HG02973 (cell line): ENCODE data around the gene BCL7A.
A peak's percentile ranks its signal among the peaks of the same experiment; 100 is the strongest.

ENCODE experiments used
- ATAC-seq: cut with Tn5 transposase; IDR thresholded peaks from one replicate; pipeline ENCODE4 v1.9.1; 2021; ENCODE audit warnings: moderate library complexity; ENCODE audit not compliant: unreplicated experiment

BCL7A gene

GRCh38 chr12:122073815-122074214, 52.1 kb downstream of the BCL7A start:
- ATAC-seq: no peak

DNA sequence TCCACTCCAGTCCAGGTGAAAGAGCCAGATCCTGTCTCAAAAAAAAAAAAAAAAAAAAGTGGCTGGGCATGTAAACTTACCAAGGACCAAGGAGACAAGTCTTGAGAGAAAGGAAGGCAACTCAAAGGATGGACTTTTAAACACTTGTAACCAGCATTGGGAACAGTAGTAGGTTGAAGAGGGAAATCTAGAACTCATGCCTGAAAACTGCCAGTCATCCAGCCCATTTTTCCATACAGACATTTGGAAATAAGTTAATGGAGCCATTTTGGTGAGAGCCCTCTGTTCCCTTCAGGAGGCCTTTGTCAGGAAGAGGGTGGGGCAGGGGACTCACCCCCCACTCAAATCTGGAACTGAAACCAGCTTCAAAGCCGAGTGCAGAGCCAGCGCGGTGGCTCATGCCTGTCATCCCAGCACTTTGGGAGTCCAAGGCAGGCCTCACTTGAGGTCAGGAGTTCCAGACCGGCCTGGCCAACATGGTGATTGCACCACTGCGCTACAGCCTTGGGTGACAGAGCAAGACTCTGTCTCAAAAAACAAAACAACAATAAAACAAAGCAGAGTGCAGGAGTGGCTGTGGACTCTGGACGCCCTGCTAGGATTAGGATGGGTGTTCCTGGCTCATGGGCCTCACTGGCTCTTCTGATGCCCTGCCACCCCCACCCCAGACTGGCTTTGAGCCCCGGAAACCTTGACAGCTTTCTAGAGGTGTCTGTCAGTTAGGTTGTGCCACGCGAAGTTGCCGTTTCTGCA, 55.2 kb downstream of the BCL7A start:
- no peak for ATAC-seq

DNA sequence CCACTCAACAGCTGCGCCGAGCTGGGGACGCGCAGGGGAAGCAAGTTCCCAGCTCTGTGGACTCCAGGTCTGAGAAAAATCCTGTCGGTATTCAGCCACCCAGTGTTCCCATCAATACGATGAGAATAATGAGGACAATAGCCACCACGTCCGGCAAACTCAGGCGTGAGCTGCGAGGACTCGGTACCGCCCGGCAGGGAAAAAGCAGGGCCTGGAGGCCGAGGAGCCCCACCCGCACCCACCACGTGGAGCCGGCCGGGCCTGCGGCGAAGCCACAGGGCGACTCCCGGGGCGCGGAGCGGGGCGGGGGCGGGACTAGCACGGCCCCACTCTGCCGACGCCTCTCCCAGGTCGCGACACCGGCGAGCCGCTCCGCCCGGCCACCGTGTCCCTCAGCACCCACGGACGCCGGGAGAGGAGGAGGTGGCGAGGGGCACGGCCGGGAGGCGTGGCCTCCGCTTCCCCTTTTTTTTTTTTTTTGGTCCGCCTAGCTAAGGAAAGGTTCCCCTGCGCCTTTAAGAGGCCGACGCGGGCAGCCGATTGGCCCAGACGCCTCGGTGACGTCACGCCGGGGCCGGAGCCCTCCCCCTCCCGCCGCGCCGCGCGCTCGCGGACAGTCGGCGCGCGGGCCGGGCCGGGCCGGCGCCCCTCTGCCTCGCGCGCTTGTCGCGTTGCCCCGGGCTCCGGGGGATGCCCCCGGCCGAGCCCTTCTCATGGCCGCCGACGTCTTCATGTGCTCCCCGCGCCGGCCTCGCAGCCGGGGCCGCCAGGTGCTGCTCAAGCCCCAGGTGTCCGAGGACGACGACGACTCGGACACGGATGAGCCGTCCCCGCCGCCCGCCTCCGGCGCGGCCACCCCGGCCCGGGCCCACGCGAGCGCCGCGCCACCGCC, 56.7 kb downstream of the BCL7A start, which contains the start of gene MLXIP:
Gene MLXIP, plus strand, starts transcription at position 616 of the 892 bp plus-strand sequence. Its CDS starts 98 bp downstream, at position 714.
- peak; percentile 70 for ATAC-seq

DNA sequence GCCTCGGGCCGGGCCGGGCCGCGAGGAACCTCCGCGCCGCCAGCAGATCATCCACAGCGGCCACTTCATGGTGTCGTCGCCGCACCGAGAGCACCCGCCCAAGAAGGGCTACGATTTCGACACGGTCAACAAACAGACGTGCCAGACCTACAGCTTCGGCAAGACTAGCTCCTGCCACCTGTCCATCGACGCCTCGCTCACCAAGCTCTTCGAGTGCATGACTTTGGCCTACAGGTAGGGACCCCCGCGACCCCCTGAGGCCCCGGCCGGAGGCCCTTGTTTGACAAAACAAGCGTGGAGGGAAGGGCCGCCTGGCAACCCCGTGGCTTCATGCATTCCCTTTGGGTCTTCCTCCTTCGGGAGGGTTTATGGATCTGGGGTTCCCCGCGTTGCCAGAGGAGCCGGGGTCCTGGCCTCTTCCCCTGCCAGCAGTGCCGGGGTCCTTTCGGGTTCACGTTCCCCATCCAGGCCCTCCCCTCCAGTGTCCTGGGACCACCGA, 57.4 kb downstream of the BCL7A start:
- ATAC-seq: no peak

DNA sequence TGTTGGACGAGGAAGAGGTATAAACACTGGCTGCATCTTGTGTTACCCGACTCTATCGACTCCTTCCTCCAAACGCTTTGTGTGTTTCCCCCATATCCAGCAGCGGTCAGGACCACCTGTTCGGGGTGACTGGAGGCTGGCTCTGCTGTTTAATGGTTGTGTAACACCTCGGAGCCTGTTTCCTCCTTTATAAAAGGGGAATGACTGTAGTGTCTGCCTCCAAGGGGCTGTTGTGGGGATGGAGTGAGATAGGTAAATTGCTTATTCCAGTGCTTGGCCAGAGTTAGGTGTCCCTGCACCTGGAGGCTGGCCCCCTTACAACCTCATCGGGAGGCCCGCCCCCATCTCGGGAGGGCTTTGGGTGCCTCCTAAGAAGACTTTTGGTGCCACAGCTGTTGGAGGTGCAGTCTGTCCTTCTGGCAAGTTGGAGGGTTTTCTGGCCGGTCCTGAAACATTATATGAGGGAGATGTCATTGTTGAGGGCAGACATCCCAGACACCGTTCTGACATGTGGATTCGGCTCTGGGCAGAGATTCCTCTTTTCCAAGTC, 57.9 kb downstream of the BCL7A start:
- ATAC-seq: no peak

DNA sequence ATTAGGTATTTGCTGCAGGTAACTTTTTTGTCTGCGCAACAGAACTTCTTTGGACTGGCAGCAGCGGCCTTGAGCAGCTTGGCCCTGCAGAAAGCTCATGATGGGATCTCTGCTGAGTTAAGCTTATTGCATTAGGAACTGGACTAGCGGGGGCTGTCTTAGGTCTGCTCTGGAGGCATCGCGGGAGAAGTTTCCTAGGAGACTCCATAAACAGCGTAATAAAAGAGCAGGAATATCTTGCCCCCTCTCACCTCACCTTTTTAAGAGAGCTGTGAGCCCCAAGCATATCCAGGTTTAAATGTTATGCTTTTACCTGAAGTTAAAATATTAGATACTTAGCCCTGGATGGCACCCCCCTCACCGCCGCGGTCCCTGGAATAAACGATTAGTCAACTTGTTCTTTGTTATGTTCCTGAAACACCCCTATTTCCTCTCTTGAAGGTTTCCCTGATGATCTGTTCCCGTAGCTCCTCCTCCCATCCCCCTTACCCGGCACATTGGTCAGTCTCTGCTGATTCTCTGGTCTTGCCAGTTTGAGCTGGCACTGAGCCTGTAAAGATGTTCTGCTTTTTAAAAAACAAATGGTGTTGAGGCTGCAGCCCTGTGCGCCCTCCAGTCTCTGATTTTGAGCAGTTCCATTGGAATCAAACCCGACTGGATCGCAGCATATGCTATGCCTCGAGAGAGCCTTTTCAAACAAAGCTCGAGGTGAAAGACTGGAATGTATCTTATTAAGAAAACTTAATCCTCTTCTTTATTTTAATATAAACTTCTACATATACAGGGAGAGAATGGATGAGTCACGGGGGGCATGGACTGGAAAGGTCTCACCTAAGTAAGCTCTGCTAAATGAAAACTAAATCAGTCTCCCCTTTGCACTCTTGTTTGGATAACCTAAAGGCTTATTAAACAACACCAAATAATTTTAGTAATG, 58.7 kb downstream of the BCL7A start:
- no peak for ATAC-seq

GRCh38 chr12:122081083-122081696, 59.5 kb downstream of the BCL7A start:
- ATAC-seq: no peak

- ATAC-seq: no peak
Measured at GRCh38 chr12:122081697-122082221, 60.1 kb downstream of the BCL7A start.

- ATAC-seq: no peak
Measured at GRCh38 chr12:122082621-122083356, 61.1 kb downstream of the BCL7A start.

DNA sequence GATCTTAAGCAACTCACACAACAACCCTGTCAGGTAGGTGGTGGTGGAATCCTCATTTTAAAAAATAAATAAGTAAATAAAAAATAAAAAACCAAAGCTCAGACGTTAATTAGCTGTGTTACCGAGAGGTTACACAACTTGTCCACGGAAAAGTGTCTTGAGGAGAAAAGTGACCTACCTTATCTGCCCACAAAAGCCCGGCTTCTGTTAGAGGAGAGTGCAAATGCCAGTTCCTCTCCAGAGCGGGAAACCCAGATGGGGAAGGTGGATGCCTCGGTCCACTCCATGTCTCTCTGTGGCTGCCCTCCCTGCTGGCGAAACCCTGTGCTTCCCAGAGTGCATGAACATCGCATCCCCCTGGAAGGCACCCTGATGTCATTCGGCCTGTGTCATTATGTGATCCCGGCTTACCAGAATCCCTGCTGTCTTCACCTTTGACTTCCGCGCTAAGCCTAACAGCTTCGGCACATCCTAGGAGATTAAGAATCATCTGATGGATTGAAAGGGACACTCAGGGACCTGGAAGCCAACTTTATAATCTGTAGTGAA, 63.2 kb downstream of the BCL7A start:
- ATAC-seq: no peak

- no peak for ATAC-seq
Measured at GRCh38 chr12:122085591-122085990, 63.9 kb downstream of the BCL7A start.

DNA sequence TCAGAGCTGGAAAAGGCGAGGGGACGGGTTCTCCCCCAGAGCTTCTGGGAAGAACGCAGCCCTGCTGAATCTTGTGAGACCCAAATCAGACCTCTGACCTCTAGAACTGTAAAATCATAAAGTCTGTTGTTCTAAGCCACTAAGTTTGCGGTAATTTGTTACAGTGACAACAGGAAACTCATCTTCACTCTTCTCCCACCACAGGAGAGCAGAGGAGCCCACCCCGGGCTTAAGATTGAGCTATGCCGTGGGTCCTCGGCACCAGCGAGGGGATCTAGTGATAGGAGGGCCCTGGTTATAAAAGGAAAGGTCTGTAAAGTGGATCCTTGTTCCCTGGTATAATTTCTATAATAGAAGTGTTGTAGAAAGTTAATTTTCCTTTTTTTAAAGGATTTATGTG, 64.4 kb downstream of the BCL7A start:
- ATAC-seq: no peak

- no peak for ATAC-seq
Measured at GRCh38 chr12:122086641-122087285, 65.1 kb downstream of the BCL7A start.

GRCh38 chr12:122087431-122088178, 65.9 kb downstream of the BCL7A start:
- ATAC-seq: no peak

- ATAC-seq: no peak
Measured at GRCh38 chr12:122088179-122088810, 66.6 kb downstream of the BCL7A start.

DNA sequence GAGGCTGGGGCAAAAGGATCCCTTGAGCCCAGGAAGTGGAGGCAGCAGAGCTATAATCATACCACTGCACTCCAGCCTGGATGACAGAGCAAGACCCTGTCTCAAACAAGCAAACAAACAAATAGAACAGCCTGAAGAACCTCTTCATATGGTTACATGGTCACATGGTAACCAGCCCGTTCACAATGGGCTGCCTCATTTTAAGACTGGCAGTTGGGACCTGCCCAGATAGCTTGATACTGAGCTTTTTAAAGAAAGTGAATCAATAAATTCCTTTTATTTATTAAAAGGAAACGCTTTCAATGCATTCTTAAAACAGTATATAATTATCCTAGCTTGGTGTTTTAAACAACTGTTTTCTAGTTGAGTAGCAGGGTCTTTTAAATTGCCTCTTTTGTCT, 67.4 kb downstream of the BCL7A start:
- no peak for ATAC-seq
